HuH-7.5 (cell line): Measurements from ENCODE around the gene ELOVL3.
"Not testable (repeated sequence)": the region's sequence is repeated elsewhere in the genome, so short reads cannot be mapped to it uniquely, and the experiment has no call there.

Experiments used
- DNase-seq: peaks from one replicate; pipeline ENCODE4 v3.0.0; 2011; ENCODE audit warnings: low spot score

ELOVL3 gene

GRCh38 chr10:102225646-102226541 lies at the start of gene ELOVL3:
Gene ELOVL3 (plus strand): TSS chr10:102226299. CDS start chr10:102226549, 250 bp downstream.
- peak; percentile 96 for DNase-seq

DNA sequence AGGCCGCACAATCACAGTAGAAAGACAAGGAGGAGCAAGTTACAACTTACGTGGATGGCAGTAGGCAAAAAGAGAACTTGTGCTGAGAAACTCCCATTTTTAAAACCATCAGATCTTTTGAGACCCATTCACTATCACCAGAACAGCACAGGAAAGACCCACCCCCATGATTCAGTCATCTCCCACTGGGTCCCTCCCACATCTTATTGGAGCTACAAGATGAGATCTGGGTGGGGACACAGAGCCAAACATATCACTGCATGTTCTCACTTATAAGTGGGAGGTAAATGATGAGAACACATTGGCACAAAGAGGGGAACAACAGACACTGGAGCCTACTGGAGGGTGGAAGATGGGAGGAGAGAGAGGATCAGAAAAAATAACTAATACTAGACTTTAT lies 41.5 kb upstream of the ELOVL3 start:
- no peak for DNase-seq

DNA sequence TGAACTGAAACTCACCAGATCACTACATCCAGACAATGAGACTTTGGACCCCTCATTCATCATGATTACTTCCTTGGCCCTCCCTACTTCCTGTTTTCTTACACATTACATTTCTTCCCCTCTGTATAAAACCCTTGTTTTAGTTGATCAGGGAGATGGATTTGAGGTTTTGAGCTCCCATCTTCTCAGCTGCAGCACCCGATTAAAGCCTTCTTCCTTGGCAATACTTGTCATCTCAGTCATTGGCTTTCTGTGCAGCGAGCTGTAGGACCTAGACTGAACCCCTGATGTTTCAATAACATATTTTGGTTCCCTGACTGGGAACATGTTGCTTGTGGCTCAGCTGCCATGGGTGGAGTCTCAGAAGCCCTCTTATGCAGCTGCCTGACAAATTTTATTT lies 40.8 kb upstream of the ELOVL3 start:
- DNase-seq, result no peak

DNA sequence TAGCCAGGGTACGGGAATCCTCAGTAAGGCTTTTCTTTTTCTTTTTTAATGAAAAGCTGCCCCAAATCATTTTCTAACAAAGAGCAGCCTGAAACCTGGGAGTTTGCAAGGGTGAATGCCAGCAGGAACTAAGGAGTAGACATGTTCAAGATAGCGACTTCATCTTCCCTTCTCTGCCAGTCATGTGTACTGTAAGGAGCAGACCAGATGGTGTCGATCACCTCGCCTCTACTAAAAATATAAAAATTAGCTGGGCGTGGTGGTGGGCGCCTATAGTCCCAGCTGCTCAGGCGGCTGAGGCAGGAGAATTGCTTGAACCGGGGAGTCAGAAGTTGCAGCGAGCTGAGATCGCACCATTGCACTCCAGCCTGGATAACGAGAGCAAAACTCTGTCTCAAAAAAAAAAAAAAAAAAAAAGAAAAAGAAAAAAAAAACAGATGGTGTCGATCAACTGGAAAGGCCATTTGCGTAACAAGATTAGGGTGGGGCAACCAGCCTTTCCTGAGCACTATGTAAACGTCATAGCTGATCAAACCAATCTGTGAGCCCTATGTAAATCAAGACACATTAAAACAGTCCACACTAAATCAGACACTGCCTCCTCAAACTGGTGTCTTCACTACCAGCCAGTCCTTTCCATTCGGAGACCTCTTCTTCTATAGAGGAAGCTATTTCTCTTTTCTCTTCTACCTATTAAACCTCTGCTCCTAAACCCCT lies 40.1 kb upstream of the ELOVL3 start:
- no peak for DNase-seq

DNA sequence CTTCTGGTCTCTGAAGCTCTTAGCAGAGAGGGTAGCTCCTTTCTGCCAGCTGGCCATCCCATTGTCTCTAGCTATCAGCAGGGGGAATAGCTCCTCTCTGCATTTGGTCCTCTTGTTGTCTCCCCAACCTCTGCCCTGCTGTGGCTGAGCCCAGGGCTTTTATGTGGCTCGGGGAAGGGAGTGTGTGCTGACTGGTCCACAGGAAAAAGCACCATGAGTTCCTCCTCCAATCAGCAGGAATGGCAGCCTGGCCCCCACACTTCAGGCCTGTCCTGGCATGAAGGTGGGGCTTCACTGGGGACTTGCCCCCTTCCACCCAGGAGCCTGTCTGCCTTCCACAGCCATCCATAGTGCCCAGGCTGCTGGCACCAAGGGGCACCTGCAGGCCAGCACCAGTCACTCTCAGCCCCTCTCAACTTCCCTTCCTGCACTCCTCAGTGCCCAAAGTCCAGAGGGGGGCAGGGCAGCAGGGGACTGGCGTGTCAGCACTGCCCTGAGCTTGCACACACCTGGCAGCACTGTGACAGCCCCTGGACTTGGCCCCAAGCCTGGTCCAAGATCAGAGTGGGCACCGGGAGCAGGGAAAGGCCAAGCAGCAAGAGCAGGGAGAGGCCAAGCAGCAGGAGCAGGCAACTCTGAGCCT lies 37.7 kb upstream of the ELOVL3 start:
- no peak for DNase-seq

DNA sequence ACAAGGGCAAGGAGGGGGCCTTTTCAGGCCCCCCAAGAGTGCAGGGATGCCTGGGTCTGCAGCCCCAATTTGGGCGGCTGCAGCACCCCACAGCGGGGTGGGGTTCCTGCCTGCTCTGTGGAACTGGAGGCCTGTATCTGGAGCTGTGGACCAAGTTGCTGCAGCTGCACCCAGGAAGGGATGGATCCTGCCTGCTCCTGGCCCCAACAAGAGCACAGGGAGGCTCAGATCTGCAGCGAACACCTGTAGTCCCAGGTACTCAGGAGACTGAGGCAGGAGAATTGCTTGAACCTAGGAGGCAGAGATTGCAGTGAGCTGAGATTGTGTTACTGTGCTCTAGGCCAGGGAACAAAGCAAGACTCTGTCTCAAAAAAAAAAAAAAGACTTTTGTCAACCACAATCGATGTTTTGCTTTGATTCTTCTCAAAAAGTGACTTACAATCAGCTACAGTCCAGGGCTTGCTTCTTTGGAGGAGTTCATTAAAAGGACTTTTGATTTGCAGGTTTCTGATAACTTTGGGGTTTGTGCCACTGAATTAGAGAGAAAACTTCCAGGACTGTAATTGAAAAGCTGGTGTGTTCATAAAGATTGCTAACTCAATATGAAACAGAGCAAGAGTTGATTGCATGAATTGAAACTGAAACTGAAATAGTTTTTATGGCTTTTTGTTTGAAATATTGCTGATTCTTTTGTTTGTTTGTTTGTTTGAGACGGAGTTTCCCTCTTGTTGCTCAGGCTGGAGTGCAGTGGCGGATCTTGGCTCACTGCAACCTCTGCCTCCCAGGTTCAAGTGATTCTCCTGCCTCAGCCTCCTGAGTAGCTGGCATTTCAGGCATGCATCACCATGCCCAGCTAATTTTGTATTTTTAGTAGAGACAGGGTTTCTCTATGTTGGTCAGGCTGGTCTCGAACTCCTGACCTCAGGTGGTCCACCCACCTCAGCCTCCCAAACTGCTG lies 36.9 kb upstream of the ELOVL3 start:
- DNase-seq, result not testable (repeated sequence)

DNA sequence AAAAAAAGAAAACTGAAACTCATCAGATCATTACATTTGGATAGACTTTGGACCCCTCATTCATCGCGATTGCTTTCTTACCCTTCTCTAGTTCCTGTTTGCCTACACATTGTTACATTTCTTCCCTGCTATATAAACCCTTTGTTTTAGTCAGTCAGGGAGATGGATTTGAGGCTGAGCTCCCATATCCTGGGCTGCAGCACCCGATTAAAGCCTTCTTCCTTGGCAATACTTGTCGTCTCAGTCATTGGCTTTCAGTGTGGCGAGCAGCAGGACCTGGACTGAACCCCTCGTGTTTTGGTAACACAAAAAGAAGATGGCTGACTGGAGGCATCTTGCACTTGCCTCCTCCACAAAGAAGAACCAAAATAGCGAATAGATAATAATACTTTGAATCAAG lies 34.1 kb upstream of the ELOVL3 start:
- DNase-seq, result no peak

GRCh38 chr10:102195296-102195870 lies 30.7 kb upstream of the ELOVL3 start:
- DNase-seq, result no peak

DNA sequence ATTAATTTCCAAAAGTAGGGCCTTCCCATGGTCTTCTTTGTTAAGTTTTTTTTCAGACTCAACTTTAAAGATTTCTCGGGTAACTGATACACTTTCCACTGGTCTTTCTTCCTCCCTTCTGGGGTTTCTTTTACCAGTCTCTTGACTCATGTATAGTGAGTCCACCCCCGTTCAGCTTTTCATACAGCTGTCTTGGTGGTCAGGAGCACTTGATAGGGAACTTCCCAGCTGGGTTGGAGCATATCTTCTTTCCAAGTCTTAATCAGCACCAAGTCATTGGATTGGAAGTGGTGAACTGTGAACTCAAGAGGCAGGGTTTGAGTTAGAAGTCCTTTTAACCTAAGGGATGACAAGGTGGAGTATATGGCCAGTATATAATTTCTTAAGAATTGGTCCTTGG lies 29.2 kb upstream of the ELOVL3 start:
- no peak for DNase-seq

- DNase-seq, result peak; percentile 69
Observed at GRCh38 chr10:102198027-102198426, 28.1 kb upstream of the ELOVL3 start.

DNA sequence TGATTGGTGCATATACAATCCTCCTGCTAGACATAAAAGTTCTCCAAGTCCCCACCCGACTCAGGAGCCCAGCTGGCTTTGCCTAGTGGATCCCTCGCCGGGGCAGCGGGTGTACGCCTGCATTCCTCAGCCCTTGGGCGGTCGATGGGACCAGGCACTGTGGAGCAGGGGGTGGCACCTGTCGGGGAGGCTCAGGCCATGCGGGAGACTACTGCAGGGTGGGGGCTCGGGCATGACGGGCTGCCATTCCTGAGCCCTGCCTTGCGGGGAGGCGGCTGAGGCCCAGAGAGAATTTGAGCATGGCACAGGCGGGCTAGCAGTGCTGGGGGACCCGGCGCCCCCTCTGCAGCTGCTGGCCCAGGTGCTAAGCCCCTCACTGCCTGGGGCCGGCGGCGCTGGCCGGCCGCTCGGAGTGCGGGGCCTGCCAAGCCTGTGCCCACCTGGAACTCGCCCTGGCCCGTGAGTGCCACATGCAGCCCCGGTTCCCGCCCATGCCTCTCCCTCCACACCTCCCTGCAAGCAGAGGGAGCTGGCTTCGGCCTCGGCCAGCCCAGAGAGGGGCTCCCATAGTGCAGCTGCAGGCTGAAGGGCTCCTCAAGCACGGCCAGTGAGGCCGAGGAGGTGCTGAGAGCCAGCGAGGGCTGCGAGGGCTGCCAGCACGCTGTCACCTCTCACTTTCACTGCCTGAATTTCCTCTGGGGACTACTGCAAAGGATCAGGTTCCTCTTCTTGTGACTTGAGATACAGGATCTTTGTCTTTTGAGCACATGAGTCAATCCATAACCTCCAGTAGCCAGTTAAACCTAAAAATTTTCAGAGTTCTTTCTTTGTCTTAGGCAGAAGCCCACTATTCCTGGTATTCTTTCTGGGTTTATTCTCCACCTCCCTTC lies 25.1 kb upstream of the ELOVL3 start:
- DNase-seq, result no peak

DNA sequence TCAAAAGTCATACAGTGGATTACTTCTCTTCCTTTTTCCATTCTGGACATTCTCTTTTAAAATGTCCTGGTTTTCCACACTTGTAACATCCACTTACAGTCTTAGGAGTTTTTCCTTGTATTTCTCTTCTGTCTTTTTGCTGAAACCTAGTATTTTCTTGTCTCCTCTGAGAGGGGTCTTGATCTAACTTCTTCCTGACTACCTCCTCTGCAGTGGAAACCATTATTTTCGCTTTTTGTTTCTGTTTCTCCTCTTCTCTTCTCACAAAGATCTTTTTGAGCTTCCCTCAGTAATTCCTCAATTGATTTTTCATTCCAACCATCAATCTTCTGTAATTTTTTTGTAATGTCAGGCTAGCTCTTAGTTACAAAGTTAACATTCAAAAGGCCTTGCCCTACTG lies 23.7 kb upstream of the ELOVL3 start:
- DNase-seq, result no peak

DNA sequence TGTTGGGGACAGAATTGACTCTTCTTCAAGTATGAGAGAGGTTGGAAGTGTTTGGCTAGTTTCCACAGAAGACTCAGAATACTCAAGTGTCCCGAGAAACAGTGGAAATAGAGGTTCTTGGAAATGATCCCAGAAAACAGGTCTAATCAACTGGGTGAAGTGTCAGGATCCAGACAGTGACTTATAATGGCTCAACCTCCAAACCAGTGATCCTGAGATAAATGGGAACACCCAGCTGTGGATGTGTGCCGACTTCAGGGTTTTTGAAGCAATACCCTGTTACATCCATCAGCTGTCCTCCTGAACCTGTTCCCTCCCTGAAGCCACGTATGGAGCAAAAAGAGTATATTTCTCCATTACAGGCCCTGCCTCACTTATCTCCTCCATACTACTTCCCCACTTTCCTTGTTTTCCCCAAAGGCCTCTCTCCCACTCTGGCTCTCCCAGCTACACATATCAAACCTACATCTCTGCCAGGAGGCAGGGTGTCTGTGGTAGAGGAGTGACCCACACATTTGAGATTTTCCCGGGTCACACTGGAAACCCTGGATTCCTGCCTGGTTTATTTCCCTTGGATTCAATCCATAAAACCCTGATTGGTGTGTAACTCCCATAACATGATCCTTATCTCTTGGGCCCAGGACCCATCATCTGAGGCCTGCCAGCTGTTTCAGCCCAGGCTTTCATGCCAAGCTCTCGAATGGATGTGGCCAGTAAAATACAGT lies 17.6 kb upstream of the ELOVL3 start:
- DNase-seq, result no peak

DNA sequence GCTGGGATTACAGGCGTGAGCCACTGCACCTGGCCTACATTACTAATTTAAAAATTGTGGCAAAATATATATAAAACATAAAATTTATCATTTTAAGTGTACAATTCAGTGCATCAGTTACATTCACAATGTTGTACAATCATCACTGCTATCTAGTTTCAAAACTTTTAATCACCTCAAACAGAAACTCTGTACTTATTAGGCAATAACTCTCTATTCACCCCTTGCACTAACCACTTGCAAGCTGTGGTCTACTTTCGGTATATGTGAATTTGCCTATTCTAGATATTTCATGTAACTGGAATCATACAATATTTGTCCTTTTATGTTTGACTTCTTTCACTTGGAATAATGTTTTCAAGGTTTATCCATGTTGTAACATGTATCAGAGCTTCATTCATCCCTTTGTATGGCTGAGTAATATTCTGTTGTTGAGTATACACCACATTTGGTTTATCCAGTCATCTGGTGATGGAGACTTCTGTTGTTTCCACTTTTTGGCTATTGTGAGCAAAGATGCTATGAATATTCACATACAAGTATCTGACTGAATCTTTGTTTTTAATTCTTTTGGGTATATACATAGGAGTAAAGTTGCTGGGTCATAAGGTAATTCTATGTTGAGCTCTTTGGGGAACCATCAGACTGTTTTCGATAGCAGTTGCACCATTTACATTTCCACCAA lies 14.3 kb upstream of the ELOVL3 start:
- DNase-seq, result no peak

- not testable (repeated sequence) for DNase-seq
Observed at GRCh38 chr10:102213599-102213998, 12.5 kb upstream of the ELOVL3 start.

- no peak for DNase-seq
Observed at GRCh38 chr10:102219370-102219769, 6.7 kb upstream of the ELOVL3 start.

GRCh38 chr10:102220612-102221011 lies 5.5 kb upstream of the ELOVL3 start:
- no peak for DNase-seq

DNA sequence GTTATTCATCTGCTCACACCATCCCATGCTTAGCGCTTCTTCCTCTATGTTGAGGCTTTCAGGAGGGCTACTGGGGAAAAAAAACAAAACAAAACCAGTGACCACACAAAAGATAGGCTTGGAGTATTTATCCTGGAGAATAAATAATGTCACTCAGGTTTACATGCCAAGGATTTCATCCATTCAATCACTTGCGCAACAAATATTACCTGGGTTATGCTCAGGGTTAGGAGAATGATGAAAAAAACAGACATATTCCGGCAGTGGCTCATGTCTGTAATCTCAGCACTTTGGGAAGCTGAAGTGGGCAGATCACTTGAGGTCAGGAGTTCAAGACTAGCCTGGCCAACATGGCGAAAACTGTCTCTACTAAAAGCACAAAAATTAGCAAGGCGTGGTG lies 3.3 kb upstream of the ELOVL3 start:
- no peak for DNase-seq

- no peak for DNase-seq
Observed at GRCh38 chr10:102226542-102226870, 407 bp downstream of the ELOVL3 start.
